NCI-H2081 (cell line): ENCODE data around the gene ACADSB.

ENCODE experiments used
- DNase-seq, 2 experiments: peaks; one replicate each; lab custom pipeline; 2025; lab: John Stamatoyannopoulos, UW

ACADSB gene

GRCh38 chr10:123100030-123100762 lies 91.4 kb downstream of the ACADSB start:
- no peak for DNase-seq

GRCh38 chr10:123101872-123102271 lies 93.1 kb downstream of the ACADSB start:
- no peak for DNase-seq

GRCh38 chr10:123102673-123103072 lies 93.9 kb downstream of the ACADSB start:
- no peak for DNase-seq

- no peak for DNase-seq
These were observed 95.1 kb downstream of the ACADSB start for GRCh38 chr10:123103944-123104343.
